RCC 7860 (cell line): ENCODE measurements around the gene NEDD9.
A peak's percentile ranks its signal among the peaks of the same experiment; 100 is the strongest.

ENCODE experiments used
- DNase-seq: peaks from one replicate; pipeline ENCODE4 v3.0.0-alpha.2; 2015; ENCODE audit warnings: low spot score
- FAIRE-seq: peaks from 2 replicates; lab custom pipeline; 2012; peaks lifted over from hg19 to GRCh38; lab: Jason Lieb, UNC

NEDD9 gene, protein sequence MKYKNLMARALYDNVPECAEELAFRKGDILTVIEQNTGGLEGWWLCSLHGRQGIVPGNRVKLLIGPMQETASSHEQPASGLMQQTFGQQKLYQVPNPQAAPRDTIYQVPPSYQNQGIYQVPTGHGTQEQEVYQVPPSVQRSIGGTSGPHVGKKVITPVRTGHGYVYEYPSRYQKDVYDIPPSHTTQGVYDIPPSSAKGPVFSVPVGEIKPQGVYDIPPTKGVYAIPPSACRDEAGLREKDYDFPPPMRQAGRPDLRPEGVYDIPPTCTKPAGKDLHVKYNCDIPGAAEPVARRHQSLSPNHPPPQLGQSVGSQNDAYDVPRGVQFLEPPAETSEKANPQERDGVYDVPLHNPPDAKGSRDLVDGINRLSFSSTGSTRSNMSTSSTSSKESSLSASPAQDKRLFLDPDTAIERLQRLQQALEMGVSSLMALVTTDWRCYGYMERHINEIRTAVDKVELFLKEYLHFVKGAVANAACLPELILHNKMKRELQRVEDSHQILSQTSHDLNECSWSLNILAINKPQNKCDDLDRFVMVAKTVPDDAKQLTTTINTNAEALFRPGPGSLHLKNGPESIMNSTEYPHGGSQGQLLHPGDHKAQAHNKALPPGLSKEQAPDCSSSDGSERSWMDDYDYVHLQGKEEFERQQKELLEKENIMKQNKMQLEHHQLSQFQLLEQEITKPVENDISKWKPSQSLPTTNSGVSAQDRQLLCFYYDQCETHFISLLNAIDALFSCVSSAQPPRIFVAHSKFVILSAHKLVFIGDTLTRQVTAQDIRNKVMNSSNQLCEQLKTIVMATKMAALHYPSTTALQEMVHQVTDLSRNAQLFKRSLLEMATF

DNA sequence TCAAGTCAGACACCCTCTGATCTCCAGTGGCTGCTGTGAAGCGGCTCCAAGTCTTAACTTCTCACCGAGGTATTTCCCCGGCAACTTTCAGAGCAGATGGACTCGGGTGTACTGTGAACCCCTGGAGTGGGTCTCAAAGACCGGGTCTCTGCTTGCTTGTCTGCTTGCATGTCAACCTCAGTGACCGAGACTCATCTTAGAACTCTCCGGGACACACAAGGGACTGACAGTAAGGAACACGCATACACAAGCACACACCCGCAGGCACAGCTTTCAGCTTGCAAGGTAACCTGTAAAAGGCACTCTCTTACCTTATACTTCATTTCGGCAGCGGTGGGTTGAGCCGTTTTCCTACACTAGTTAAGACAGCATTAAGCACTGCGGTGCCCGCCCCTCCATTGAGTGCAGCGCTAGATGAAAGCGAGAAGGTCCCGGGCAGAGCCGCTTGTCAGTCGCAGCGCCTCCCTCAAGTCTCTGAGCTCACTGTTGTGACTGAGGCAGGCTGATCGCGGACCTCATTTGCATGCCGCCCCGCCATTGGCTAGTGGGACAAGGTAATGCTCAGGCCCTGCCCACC lies at the start of gene NEDD9:
Gene NEDD9 (minus strand): TSS at position 476 of the 577 bp plus-strand sequence. CDS start 153 bp downstream, at position 323.
- DNase-seq (peak; percentile 86), FAIRE-seq (peak; percentile 85)

DNA sequence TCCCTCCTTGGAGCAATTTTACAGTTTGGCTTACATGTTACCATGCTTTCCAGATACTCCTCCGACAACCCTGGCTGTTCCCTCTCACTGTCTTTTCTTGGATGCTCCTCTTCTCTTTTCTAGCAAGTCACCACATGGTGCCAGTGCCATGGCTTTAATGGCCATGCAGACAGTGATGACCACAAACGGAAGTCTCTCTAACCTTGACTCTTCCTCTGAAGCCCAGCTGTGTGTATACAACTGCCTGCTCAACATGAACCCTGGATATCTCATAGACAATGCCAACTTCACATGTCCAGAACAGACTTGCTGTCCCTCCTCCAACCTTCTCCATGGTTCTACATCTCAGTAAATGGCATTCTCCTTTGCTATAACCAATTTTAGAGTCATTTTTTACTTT lies 49.8 kb upstream of the NEDD9 start:
- FAIRE-seq: no peak
- DNase-seq: no peak

DNA sequence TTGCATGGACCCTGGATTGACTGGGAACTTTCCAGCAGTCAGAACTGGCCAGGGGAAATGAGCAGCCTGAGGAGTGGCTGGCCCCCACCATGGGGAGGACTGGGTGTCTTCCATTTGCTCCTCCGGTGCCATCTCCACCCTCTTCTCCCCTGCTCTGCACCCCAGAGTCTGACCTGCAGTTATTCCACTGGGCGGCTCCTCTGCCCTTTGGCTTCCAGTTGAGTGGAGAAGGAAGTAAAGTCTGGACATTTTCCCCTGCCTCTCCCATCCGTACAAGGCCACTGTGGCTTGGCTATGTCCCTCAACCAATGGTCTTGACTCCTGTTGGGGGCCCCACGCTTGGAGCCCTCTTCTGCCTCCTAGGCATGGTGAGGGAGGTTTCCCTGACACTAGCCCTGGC lies 47.9 kb upstream of the NEDD9 start:
- DNase-seq: no peak
- no peak for FAIRE-seq

- DNase-seq (no peak), FAIRE-seq (no peak)
These were observed 46.8 kb upstream of the NEDD9 start for GRCh38 chr6:11279284-11279689.

DNA sequence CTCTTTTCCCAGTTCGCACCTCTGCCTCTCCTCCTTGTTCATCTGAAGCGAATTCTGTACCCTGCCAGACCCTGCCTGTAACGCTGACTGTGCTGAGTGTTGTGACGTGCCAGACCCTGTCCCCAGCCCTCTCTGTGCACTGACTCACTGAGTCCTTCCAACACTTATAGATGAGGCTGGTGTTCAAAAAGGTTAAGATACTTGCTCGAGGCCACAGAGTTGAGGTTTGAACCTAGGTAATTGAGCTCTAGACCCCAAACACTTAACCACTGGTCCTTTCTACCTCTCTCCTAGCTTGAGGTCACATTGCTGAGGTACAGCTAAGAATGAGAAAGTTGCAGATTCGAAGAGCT lies 45.7 kb upstream of the NEDD9 start:
- no peak for FAIRE-seq
- DNase-seq: no peak

DNA sequence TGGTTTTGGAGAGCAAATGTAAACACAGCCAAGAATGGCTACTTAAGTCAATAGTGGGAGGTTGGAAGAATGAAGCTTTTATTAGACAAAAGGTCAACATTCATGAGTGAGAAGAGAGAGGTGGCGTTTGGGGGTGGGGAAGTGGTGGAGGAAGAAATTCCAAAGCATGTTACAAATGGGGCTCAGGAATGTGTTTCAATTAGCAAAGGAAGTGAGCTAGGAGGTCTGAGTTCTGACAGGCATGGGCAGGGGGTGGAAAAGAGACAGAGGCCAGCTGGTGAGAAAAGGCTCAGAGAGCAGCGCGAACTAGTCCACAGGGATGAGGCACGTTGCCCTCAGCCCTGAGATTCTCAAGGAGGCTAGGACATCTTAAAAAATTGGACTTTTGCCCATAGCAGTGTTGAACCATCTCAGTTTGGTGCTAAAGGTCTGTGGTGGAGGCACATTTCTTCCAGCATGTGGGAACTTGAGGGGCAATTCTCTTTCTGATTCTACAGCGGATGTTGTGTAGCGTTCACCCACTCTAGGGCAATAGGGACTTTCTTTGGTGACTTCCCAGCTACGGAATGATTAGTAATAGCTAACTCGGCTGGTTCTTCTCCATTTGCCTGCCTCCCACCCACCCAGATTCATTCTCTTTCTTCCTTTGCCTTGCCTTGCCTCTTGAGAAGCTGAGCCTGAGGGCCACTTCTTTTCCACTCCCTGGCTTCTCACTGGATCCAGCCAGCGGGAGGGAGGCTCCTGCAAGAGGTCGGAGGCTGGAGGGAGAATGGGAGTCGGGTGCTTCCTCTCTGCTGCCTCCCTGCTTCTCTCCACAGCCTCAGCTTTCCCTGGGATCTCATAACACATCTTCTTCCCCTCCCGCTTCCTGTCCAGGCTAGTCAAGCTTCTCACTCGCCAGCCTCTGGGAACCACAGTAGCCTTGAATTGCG lies 45.1 kb upstream of the NEDD9 start:
- FAIRE-seq: peak; percentile 18
- DNase-seq: peak; percentile 87

GRCh38 chr6:11276911-11277274 lies 44.4 kb upstream of the NEDD9 start:
- FAIRE-seq (no peak), DNase-seq (peak; percentile 73)

DNA sequence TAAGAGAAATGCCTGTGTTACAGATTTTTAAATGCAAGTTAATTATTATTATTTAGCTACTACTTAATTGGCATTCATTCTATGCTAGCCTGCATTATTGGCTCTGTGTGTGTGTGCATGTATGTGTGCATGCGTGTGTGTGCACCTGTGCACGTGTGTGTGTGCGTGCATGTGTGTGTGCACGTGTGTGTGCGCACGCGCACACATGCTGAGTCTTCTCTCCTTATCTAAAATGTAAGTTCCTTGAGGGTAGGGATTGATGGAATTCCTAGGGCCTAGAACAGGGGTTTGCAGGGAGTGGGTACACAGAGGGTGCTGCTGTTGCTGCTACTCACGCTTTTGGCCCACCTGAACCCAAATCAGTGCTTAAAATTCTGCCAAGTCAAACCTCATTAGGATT lies 43.8 kb upstream of the NEDD9 start:
- FAIRE-seq: no peak
- no peak for DNase-seq

GRCh38 chr6:11275598-11275997 lies 43.1 kb upstream of the NEDD9 start:
- FAIRE-seq (peak; percentile 92), DNase-seq (peak; percentile 96)

DNA sequence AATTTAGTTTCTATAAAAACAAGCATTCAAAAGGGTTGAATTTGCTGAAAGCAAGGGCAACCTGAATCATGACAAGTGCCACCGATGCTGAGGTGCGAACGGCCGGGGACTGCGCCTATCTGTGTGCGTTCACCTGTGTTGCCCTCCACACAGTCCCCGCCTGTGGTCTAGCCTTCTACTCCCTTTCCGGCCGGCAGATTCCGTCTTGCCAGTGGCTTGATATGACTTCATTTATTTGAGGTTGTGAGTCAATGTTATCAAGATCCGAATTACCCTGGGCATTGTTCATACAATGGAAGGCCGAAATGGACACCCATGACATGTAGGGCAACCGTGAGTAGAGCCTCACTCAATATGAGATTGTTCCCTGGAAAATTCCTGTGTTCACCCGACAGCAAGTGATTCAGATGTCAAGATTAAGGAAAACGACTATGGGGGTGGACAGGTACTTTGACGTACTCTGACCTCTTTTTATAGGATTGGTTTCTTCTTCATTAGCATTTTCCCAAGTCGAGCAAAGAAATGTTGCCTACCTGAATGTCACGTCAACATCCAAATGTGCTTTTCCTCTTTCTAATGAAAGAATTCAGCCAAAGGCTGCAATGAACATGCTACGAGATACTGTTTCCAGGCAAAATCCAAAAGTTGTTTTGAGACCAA lies 41.1 kb upstream of the NEDD9 start:
- FAIRE-seq (peak; percentile 72), DNase-seq (peak; percentile 92)

DNA sequence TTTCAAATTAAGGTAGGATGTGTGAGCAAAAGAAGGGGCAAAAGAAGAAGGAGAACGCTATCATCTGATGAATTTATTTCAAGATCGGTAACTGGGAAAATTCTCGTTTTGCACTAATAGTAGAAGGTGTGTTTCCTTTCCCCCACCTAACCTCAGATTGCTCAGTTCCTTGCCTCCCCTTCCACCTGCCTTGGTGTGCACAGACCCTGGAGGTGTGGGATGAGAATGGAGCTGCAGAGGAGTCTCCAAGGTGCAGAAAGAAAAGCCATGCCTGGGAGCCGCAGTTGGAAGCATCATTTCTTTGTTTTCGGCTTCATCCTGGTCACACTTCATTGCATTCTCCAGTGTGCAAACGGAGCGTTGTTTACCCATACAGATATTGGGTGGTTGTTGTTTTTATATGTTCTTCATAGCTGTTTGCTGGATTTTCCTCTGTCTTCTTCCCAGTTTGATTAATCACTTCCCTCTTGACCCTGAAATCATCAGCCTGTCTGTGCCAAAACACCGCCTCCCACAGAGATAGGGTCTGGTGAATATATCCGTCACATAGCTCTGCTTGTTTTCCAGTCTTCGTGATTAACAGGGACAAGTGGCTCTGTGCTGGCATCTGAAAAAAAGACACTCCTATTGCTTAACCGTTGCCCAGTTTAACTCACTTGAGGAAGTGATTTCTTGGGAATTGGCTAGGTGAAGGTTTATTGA lies 40.2 kb upstream of the NEDD9 start:
- peak; percentile 69 for FAIRE-seq
- DNase-seq: peak; percentile 77

- FAIRE-seq (no peak), DNase-seq (no peak)
These were observed 39.0 kb upstream of the NEDD9 start for GRCh38 chr6:11271228-11272020.

DNA sequence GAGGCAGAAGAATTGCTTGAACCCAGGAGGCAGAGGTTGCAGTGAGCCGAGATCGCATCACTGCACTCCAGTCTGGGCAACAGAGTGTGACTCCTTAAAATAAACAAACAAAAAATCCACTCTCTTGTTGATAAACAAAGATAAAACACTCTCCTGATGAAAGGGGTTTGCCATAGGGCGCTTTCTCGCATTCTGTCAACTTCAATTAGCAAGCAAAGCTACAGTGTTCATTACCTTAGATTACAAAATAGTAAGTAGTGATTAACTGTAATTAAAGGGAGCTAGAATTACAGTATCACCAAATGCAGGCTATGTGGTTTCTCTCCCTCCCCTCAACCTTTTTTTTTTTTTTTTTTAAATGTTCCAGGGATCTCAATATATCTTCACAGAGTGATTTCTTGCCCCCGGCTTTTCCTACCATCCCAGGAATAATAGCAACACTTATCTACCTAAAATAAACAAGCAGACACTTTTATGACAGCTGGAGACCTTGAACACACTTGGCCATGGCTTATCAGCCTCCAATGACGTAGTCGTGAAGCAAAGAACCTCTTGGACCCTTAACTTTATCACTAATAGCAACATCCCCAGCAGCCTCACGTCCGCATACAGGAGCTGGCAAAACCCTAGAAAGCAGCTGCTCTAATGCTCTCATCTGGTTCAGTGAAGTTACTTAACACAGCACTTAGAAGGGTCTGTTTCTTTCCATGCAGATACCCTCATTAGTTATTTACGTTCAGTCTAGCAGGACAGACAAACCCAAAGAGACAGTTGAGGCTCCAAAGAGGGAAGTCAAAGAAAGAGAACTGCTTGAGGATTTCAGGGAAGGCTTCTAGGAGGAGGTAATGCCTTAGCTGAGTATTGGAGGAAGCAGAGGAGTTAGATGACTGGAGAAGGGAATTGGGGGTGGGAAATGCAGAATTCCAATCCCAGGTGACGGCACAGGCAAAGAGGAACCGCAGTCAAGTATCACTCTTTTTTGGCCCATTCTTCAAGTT lies 37.9 kb upstream of the NEDD9 start:
- no peak for FAIRE-seq
- DNase-seq: no peak

DNA sequence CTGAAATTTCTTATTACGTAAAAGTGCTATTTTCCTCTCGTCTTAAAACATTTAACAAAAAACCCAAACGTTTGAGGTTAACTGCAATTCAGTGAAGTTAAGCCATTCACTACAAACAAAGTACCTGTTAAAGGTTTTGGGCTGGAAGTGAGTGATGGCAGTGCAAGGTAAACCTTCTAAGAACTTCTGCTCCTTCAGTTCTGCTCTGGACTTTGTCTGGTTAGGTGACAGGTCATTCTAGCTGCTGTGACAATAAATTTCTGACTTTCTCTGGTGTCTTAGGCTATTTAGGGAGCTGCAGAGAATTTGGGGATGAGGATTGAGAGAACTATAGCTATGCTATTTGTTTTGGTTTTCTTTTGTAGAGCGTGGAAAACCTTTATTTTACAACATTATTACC lies 36.5 kb upstream of the NEDD9 start:
- FAIRE-seq (no peak), DNase-seq (no peak)

DNA sequence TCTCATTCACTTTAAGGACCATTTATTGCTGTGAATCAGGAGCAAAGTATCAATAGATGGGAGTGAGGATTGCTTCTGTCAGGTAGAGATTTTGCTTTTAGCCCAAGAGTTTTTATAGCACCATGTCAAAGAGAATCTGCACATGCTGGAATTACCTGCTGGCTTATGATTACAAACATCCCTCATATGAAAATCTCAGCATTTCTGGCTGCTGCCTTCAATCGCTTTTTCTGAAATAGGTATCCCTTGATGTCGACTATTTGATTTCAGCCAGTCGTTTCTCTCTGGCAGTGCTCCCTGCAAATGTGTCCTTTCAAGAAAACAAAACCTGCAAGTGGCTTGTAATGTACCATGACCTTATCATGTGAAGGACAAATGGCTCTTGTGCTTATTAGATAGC lies 34.5 kb upstream of the NEDD9 start:
- no peak for DNase-seq
- no peak for FAIRE-seq

DNA sequence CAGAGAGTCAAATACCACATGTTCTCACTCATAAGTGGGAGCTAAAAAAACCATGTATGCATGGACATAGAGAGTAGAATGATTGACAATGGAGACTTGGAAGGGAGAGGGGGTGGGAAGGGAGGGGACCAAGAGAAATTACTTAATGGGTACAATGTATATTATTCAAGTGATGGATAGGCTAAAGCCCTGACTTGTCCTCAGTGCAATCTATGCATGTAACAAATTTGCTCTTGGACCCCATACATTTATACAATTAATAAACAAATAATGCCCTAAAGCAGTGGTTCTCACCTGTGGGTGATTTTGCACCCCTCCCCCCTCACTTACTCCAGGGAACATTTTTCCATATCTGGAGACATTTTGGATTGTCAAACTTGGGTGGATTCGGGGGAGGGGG lies 33.5 kb upstream of the NEDD9 start:
- DNase-seq: no peak
- FAIRE-seq: no peak

- DNase-seq (no peak), FAIRE-seq (no peak)
These were observed 31.6 kb upstream of the NEDD9 start for GRCh38 chr6:11264100-11264499.
